GM12891 (cell line): ENCODE data around the gene DCTN2.

Source experiments
- DNase-seq: peaks from one replicate; pipeline ENCODE4 v3.0.0; 2011; ENCODE audit warnings: low spot score; ENCODE audit not compliant: insufficient read length
- FAIRE-seq: peaks from 2 replicates; lab custom pipeline; 2011; peaks lifted over from hg19 to GRCh38; lab: Jason Lieb, UNC
- PAX5 ChIP-seq: IDR thresholded peaks from 2 replicates; pipeline ENCODE4 v1.6.1; 2011; ENCODE audit warnings: low read length, moderate library complexity, mild to moderate bottlenecking; ENCODE audit not compliant: insufficient read depth, severe bottlenecking
- POLR2A ChIP-seq: IDR thresholded peaks from 2 replicates; pipeline ENCODE4 v1.6.1; 2011; ENCODE audit warnings: low read depth, low read length, control low read depth
- POLR2AphosphoS5 ChIP-seq: IDR thresholded peaks from 2 replicates; pipeline ENCODE4 v1.6.1; 2011; ENCODE audit warnings: low read depth, low read length, control low read depth
- POU2F2 ChIP-seq: IDR thresholded peaks from 2 replicates; pipeline ENCODE4 v1.6.1; 2011; ENCODE audit warnings: low read depth, mild to moderate bottlenecking, control low read depth, low read length, moderate library complexity
- SPI1 ChIP-seq: IDR thresholded peaks from 2 replicates; pipeline ENCODE4 v1.6.1; 2011; ENCODE audit warnings: low read depth, low read length, control low read depth
- TAF1 ChIP-seq: IDR thresholded peaks from 2 replicates; pipeline ENCODE4 v1.6.1; 2011; ENCODE audit warnings: low read depth, low read length, control low read depth

The DCTN2 gene

GRCh38 chr12:57527184-57527583 is 19.8 kb downstream of the DCTN2 start:
- DNase-seq (no peak), FAIRE-seq (no peak)
- TF ChIP-seq POU2F2, result no peak
- no peak for TF ChIP-seq POLR2AphosphoS5
- TF ChIP-seq TAF1, result no peak
- TF ChIP-seq PAX5, result no peak
- no peak for TF ChIP-seq POLR2A
- TF ChIP-seq SPI1, result no peak

- no peak for FAIRE-seq
- TF ChIP-seq POLR2AphosphoS5 (no peak; the same call in 1 of the 2 replicates), SPI1 (no peak), PAX5 (no peak), POLR2A (no peak), TAF1 (no peak), POU2F2 (no peak)
- DNase-seq, result no peak
These were observed 20.4 kb downstream of the DCTN2 start for GRCh38 chr12:57526477-57527126.

GRCh38 chr12:57525615-57526383 is 21.2 kb downstream of the DCTN2 start:
- TF ChIP-seq PAX5, result no peak
- no peak for TF ChIP-seq POLR2A
- no peak for TF ChIP-seq SPI1
- TF ChIP-seq POLR2AphosphoS5, result no peak
- TF ChIP-seq POU2F2, result no peak
- no peak for TF ChIP-seq TAF1
- FAIRE-seq, result no peak

GRCh38 chr12:57524814-57525614 is 22.0 kb downstream of the DCTN2 start:
- FAIRE-seq, result no peak
- TF ChIP-seq TAF1, result no peak
- no peak for TF ChIP-seq PAX5
- no peak for TF ChIP-seq SPI1
- DNase-seq, result no peak

More at GRCh38 chr12:57525615-57526383, 21.2 kb downstream of the DCTN2 start:
- no peak for DNase-seq

GRCh38 chr12:57523706-57524614 is 23.0 kb downstream of the DCTN2 start:
- no peak for DNase-seq
- TF ChIP-seq POU2F2, result no peak
- no peak for TF ChIP-seq POLR2A
- no peak for TF ChIP-seq TAF1
- no peak for TF ChIP-seq POLR2AphosphoS5
- TF ChIP-seq SPI1, result no peak
- TF ChIP-seq PAX5, result no peak
- peak; percentile 33 for FAIRE-seq

GRCh38 chr12:57522887-57523705 is 23.9 kb downstream of the DCTN2 start:
- FAIRE-seq (peak; percentile 43), DNase-seq (no peak)
- TF ChIP-seq POU2F2, result no peak
- TF ChIP-seq SPI1, result 0 out of 2 replicates have a peak, but pooled peaks have one; percentile 10
- no peak for TF ChIP-seq POLR2AphosphoS5

- FAIRE-seq, result peak; percentile 93
- DNase-seq, result peak; percentile 98
- TF ChIP-seq TAF1 (peak; percentile 40; the same call in 1 of the 2 replicates), POLR2AphosphoS5 (peak; percentile 72; the same call in 1 of the 2 replicates), POU2F2 (no peak), SPI1 (peak; percentile 43; the same call in 1 of the 2 replicates), POLR2A (peak; percentile 64; the same call in 1 of the 2 replicates), PAX5 (peak; percentile 72)
These were observed 24.7 kb downstream of the DCTN2 start, which contains the start of gene MBD6 for GRCh38 chr12:57522011-57522886. Gene MBD6, plus strand, starts transcription at chr12:57522824. Its CDS starts 1,480 bp downstream, at chr12:57524304.

- FAIRE-seq (peak; percentile 28), DNase-seq (no peak)
- TF ChIP-seq PAX5, result no peak
- no peak for TF ChIP-seq SPI1
- no peak for TF ChIP-seq POLR2A
- no peak for TF ChIP-seq POU2F2
- no peak for TF ChIP-seq TAF1
- no peak for TF ChIP-seq POLR2AphosphoS5
These were observed 25.4 kb downstream of the DCTN2 start for GRCh38 chr12:57521525-57522010.
